GM18868 (cell line): ENCODE measurements around the gene C17orf100.
"Not testable (repeated sequence)": the region's sequence is repeated elsewhere in the genome, so short reads cannot be mapped to it uniquely, and the experiment has no call there.

ENCODE experiments used
- ATAC-seq: cut with Tn5 transposase; IDR thresholded peaks from one replicate; pipeline ENCODE4 v1.9.1; 2021; ENCODE audit warnings: mild to moderate bottlenecking, moderate library complexity; ENCODE audit not compliant: unreplicated experiment

The C17orf100 gene

GRCh38 chr17:6688944-6689343 is 37.4 kb downstream of the C17orf100 start:
- ATAC-seq: no peak

DNA sequence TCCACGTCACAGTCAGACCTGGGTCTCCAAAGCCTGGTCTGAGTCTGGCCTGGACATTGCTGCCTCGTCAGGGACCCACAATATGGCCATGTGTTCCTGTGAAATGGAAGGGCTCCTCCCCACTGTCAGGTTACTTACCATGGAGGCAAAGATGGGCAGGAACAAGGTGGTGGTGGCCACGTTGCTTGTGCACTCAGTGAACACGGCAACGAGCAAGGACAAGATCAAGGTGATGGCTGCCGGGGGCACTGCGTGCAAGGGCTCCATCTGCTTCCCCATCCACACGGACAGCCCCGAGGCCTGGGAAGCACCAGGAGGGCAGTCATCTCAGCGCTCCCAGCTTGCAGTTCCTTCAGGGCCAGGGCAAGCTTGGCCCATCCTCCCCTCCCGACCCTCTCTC is 39.1 kb downstream of the C17orf100 start:
- no peak for ATAC-seq

GRCh38 chr17:6691546-6691945 is 40.0 kb downstream of the C17orf100 start:
- no peak for ATAC-seq

- not testable (repeated sequence) for ATAC-seq
Measured at GRCh38 chr17:6691958-6692357, 40.4 kb downstream of the C17orf100 start.

- ATAC-seq: no peak
Measured at GRCh38 chr17:6695051-6695450, 43.5 kb downstream of the C17orf100 start.

- no peak for ATAC-seq
Measured at GRCh38 chr17:6695565-6695964, 44.0 kb downstream of the C17orf100 start.

DNA sequence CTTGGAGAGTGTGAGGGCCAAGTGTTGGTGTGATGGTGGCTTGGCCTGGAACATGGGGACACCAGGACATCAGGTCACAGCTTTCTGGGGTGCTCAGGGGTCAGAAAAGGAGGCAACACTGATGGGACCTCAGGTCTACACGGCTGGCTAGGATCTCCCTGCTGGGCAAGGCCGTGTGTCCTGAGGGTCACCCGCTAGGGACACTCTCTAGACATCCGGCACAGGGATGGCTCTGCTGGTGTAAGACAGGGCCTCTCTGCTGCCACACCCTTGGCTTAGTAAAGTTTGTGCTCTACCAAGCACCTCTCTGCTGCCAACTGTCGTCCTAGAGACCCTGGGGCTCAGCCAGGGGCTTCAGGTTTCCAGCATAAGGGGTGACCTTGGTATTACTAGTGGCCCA is 45.3 kb downstream of the C17orf100 start:
- no peak for ATAC-seq

DNA sequence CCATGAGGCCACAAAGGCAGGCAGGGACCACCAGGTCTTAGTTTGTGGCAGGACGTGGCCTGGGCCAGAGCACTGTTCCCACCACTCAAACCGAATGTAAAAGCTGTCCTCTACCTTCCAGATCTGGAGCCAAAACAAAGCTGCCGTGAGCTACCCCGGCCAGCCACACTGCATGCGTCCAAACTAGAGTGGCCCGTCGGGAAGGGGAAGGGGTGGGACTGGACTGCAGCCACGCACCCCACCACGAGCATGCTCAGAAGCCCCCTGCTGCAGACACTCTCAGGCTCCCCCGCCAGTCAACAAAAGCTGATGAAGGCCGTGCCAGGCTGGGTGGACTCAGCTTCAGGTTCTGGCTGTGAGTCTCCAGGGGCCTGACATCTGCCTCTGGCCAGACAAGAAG is 46.4 kb downstream of the C17orf100 start:
- no peak for ATAC-seq

GRCh38 chr17:6699997-6700947 is 48.7 kb downstream of the C17orf100 start:
- no peak for ATAC-seq

DNA sequence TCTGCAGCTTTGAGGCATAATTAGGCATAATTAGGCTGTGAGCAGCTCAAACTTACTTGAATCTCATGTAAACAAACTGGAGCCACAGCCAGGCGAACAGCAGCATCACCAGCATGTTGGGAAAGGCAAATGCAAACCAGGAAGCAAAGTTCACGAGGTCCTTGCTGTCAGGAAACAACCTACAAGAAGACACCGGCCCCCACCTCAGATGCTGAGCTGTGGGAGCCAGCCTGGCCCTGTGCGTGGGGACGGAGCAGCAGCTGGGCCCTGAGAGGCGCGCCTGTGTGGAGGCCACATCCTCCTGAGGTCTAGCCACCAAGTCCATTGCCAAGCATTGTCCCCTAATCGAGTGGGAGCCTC is 49.4 kb downstream of the C17orf100 start:
- ATAC-seq: no peak

GRCh38 chr17:6701719-6702118 is 50.2 kb downstream of the C17orf100 start:
- ATAC-seq: no peak

DNA sequence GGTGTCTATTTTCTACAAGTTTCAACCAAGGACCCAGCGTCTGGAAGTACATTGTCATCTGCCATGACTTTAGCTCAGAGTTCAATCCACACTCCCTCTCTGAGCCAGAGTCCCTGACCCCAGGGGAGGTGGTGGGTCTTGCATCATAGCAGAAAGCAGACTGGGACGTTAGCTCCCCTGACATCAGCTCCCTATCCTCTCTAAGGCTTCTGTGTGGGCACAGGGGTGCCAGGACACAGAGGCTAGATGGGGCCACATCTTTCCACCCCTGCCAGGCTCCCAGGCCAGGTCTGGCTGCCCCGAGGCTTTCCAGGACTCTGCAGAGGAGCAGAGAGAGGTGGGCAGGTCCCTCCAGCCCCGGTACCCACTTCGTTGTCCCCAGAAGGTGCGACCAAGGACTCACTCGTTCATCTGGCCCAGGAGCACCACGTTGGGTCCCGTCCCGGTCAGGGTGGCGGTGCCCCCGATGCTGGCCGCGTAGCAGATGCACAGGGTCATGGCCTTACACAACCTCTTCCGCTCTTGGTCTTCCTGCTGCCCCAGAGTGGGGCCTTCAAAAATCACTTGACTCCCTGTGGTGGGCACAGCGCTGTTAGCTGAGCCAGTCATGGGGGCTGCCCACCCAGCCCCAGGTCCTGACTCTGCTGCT is 51.1 kb downstream of the C17orf100 start:
- no peak for ATAC-seq
